Stimulated activated CD8-positive, alpha-beta memory T cell treated with anti-CD3 and anti-CD28 coated beads, Interleukin-7, amount 100 ng/mL, for 24 hours (primary cell): ENCODE results near the gene COPS6.
"Not testable (repeated sequence)": the region's sequence is repeated elsewhere in the genome, so short reads cannot be mapped to it uniquely, and the experiment has no call there.

Experiments
- DNase-seq: peaks from one replicate; pipeline ENCODE4 v3.0.0-alpha.2; 2020; ENCODE audit warnings: low read depth

The COPS6 gene

DNA sequence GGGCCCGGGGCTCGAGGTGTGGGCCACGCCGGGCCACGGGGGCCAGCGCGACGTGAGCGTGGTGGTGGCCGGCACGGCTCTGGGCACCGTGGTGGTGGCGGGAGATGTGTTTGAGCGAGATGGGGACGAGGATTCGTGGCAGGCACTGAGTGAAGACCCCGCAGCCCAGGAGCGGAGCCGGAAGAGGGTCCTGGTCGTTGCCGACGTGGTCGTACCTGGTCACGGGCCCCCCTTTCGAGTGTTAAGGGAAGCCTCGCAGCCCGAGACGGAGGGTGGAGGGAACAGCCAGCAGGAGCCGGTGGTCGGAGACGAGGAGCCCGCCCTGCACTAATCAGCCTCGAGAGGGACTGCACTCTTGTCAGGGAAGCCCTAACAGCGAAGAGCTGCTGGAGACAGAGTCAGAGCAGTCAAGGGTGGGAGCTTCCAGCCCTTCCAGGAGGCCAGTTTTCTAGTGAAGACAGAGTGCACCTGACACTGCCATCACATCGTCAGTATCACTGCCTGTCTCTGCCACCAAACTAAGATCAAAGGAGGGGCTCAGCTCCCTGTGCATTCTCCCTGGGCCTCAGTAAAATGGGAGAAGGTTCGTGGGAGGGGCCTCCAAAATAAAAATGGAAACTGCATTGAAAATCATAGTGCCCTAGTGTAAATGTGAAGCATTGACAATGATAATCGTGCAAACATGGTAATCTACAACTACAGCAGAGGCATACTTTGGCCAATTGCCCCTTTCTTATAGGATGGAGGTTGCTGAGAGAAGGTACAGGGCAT lies 39.3 kb downstream of the COPS6 start:
- no peak for DNase-seq

DNA sequence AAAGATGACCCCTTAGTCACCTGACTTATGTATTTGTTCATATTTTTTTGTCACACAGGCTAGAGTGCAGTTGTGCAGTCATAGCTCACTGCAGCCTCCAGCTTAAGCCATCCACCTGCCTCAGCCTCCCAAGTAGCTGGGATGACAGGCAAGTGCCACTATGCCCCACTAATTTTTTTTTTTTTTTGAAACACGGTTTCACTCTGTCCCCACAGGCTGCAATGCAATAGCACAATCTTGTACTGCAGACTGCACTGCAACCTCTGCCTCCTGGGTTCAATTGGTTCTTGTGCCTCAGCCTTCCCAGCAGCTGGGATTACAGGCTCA lies 39.8 kb downstream of the COPS6 start:
- no peak for DNase-seq

GRCh38 chr7:100130220-100130607 lies 41.4 kb downstream of the COPS6 start:
- not testable (repeated sequence) for DNase-seq

GRCh38 chr7:100130608-100131453 lies 42.1 kb downstream of the COPS6 start:
- DNase-seq: peak; percentile 64

DNA sequence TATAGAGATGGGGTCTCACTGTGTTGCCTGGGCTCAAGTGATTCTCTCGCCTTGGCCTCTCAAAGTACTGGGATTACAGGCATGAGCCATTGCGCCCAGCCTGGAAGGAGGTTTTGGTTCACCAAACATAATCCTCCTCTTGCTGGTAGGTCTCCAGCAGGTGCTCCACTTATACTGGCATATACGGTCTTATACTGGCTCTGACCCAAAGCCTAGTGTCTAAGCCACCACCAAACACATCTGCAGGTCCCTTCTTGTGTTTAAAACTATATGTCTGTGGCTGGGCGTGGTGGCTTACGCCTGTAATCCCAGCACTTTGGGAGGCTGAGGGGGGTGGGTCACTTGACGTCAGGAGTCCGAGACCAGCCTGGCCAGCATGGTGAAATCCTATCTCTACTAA lies 43.4 kb downstream of the COPS6 start:
- DNase-seq: no peak

- no peak for DNase-seq
These were observed 44.0 kb downstream of the COPS6 start for GRCh38 chr7:100132697-100133151.

- DNase-seq: no peak
These were observed 49.3 kb downstream of the COPS6 start for GRCh38 chr7:100137851-100138760.

GRCh38 chr7:100141555-100141949 lies 52.8 kb downstream of the COPS6 start:
- no peak for DNase-seq
